GM10248 (cell line): ENCODE results near the gene MAP2K4.

Source experiments
- CTCF ChIA-PET: fragments of 300-600 bp; sonication (Branson Sonifier 250); formaldehyde crosslinking; extraction: SDS; loops from one replicate; lab custom pipeline; 2021; ENCODE audit warnings: antibody characterized with exemption; lab: Yijun Ruan, JAX
- POLR2A ChIA-PET: fragments of 350-650 bp; sonication (Branson Sonifier 250); formaldehyde crosslinking; extraction: SDS; loops from one replicate; lab custom pipeline; 2020; ENCODE audit warnings: antibody characterized with exemption; lab: Yijun Ruan, JAX
- DNase-seq: peaks from one replicate; pipeline ENCODE4 v3.0.0; 2012; ENCODE audit errors: extremely low spot score
- TF ChIP-seq, protein P1 (sequence below): IDR thresholded peaks from 2 replicates; pipeline ENCODE4 v1.5.1; 2012; ENCODE audit warnings: mild to moderate bottlenecking, low read depth; ENCODE audit errors: extremely low read depth, missing control alignments, control extremely low read depth

MAP2K4 gene

DNA sequence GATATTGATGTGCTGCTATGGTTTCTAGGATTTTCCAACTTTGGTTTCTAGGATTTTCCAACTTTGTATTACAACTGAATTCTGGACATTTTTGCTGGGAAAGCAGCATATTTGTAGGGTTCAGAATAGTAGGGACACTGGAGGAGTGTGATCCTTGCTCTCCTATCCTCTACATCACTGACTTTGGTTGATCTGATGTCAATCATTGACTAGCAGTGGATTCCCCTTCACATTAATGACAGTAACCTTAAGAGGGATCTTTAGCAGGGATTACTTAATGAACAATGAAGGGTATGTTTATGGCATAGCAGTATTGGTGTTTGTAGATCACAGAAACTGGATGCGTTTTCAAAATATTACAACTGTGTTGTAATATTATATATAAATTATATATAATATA lies 67.4 kb downstream of the MAP2K4 start:
- ChIA-PET POLR2A (no interaction called here), CTCF (no interaction called here)
- DNase-seq, result no peak
- TF ChIP-seq, protein P1, sequence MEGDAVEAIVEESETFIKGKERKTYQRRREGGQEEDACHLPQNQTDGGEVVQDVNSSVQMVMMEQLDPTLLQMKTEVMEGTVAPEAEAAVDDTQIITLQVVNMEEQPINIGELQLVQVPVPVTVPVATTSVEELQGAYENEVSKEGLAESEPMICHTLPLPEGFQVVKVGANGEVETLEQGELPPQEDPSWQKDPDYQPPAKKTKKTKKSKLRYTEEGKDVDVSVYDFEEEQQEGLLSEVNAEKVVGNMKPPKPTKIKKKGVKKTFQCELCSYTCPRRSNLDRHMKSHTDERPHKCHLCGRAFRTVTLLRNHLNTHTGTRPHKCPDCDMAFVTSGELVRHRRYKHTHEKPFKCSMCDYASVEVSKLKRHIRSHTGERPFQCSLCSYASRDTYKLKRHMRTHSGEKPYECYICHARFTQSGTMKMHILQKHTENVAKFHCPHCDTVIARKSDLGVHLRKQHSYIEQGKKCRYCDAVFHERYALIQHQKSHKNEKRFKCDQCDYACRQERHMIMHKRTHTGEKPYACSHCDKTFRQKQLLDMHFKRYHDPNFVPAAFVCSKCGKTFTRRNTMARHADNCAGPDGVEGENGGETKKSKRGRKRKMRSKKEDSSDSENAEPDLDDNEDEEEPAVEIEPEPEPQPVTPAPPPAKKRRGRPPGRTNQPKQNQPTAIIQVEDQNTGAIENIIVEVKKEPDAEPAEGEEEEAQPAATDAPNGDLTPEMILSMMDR, result no peak

DNA sequence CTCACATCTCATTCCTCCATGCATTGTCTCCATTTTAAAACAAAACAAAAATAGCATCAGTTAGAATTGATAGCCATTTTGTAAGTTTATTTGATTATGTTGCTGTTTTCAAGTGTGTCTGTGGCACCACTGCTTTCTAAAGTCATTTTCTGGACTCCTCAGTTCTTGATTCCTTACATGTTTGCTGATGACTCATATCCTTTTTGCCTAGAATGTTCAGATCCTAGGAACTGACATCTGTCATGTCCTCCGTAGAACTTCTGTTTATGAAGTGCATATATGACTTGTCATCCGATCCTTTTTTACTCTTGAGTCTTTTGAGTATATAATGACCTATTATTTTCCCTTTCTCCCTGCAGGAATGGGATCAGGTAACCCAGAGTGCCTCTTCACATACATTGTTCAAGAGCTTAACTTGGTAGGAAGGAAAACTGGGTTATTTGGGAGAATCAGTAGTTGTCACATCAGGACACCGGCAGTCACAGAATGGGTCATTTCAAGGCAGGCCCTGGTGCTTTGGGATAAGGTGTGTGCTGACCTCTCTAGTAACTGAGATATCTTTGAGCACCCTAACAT lies 69.2 kb downstream of the MAP2K4 start:
- DNase-seq, result no peak
- POLR2A ChIA-PET, result no interaction called here
- CTCF ChIA-PET, result no interaction called here

DNA sequence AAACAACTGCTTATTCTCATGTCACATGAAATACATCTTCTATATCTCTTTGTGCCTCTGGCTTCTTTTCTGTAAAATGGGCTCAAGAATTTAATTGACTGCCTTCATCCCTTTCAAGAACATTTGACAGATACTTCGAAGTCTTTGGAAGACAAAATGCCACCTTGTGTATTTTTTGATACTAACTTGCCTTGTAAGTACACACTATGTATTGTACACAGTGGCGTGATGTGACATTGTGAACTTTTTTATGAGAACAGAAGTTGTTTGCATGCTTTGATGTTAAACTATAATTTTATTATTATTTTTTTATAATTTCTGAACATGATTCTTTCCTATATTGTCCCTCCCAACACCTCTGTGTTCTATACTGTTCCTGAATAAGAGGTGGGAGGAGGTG lies 73.7 kb downstream of the MAP2K4 start:
- TF ChIP-seq, protein P1, result no peak
- CTCF ChIA-PET, result interaction anchor here (1.3 kb wide), 1 partner anchor 9 kb away, joined by 3 read pairs; no protein-coding TSS in a partner anchor
- POLR2A ChIA-PET, result no interaction called here
- no peak for DNase-seq

More for the DNA sequence above, 69.2 kb downstream of the MAP2K4 start:
- TF ChIP-seq, protein P1, result no peak

DNA sequence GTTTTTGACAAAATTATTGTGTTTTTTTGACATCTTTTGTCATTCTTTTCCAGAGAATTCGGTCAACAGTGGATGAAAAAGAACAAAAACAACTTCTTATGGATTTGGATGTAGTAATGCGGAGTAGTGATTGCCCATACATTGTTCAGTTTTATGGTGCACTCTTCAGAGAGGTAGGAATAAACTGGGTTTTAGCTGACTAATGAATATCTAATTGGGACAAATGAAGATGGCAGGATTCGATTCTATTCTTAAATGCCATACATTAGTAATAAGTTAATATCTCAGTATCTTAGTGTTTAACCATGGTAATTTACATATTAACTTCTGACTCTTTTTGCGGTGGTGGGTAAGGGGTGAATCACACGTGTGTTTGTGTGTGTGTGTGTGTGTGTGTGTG lies 74.8 kb downstream of the MAP2K4 start:
- no peak for DNase-seq
- ChIA-PET POLR2A (no interaction called here), CTCF (no interaction called here)
- TF ChIP-seq, protein P1, result no peak

DNA sequence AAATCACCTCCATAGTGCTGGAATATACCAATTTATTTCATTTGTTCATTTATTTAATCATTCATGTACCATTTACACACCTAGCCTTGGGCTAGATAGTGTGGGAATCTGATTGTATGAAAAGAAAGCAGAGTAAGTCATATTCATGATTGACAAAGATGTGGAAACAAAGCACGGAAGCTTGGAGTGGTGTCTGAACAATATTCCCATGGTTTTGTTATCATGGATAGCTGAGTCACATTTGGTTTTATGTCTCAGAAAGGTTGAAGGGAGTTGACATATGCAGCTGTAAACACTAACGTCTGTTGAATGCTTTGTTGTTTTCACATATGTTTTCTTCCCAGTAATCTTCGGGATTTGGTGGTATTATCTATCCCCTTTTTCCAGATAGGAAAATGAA lies 76.6 kb downstream of the MAP2K4 start:
- CTCF ChIA-PET, result no interaction called here
- TF ChIP-seq, protein P1, result no peak
- DNase-seq, result no peak
- POLR2A ChIA-PET, result no interaction called here

DNA sequence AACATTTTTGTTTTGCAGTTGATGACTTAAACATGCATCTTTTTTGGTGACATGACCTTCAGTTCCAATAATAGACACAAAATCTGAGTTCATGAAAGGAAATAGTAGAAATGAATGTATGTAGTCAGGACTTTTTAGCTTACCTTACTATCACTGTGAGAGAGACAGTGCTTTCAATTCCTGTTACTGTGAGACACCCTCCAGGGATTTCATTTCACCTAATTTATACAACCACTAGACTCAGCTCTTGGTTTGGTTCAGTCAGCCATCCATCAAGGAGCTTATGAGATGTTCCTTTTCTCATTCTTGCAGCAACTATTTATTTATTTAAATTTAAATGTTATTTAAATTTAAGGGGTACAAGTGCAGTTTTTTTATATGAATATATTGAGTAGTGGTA lies 77.9 kb downstream of the MAP2K4 start:
- ChIA-PET CTCF (interaction anchor here (1.6 kb wide), 1 partner anchor 10 kb away, joined by 5 read pairs; no protein-coding TSS in a partner anchor), POLR2A (no interaction called here)

More for the DNA sequence above, 77.9 kb downstream of the MAP2K4 start:
- peak; percentile 28 for DNase-seq
- TF ChIP-seq, protein P1, result no peak
